Bronchial epithelial cell (primary cell): ENCODE data around the gene FRYL. TPM values are rescaled to one million over a fixed set of nuclear protein-coding genes. Genes with fewer than 3 reads are reported as not detected.

Experiments used
- DNase-seq: peaks from one replicate; pipeline ENCODE4 v3.0.0-alpha.2; 2010; ENCODE audit warnings: low read depth
- FAIRE-seq: peaks from 2 replicates; lab custom pipeline; 2011; peaks lifted over from hg19 to GRCh38; lab: Jason Lieb, UNC
- H3K27me3 ChIP-seq: 2 replicates; pipeline ENCODE4 v1.5.1; 2011; ENCODE audit warnings: low read length; ENCODE audit not compliant: control insufficient read depth, insufficient read depth
- H3K36me3 ChIP-seq: 2 replicates; pipeline ENCODE4 v1.5.1; 2011; ENCODE audit warnings: low read length; ENCODE audit not compliant: control insufficient read depth, insufficient read depth
- H3K4me3 ChIP-seq: 2 replicates; pipeline ENCODE4 v1.5.1; 2011; ENCODE audit warnings: mild to moderate bottlenecking, low read depth, low read length, control low read depth
- CTCF ChIP-seq: IDR thresholded peaks from 2 replicates; pipeline ENCODE4 v1.5.1; 2011; ENCODE audit warnings: mild to moderate bottlenecking, moderate library complexity, low read length, control low read depth, inconsistent platforms; ENCODE audit not compliant: insufficient read depth, severe bottlenecking
- total RNA-seq: library from RNA; depleted of rRNA; stranded (reverse); fragments of >200 nt; gene quantifications from 2 replicates; pipeline ENCODE4 v1.2.1, GENCODE V29; 2014

Gene FRYL
- total RNA-seq, 1 donor from 2014 or later = 43.2 TPM

- no peaks in the 10 kb centered on the region for H3K36me3 ChIP-seq
- no peak overlapping the region for H3K4me3 ChIP-seq
- no peak for TF ChIP-seq CTCF
- DNase-seq (no peak), FAIRE-seq (no peak)
- H3K27me3 ChIP-seq = no peaks in the 10 kb centered on the region
Observed at GRCh38 chr4:48604041-48604440, 176.0 kb downstream of the FRYL start.

- Histone ChIP-seq H3K27me3 (no peaks in the 10 kb centered on the region), H3K4me3 (no peak overlapping the region), H3K36me3 (no peaks in the 10 kb centered on the region)
- FAIRE-seq (no peak), DNase-seq (no peak)
- TF ChIP-seq CTCF = no peak
Observed at GRCh38 chr4:48603366-48604003, 176.6 kb downstream of the FRYL start.

- H3K36me3 ChIP-seq = no peaks in the 10 kb centered on the region
- no peak for FAIRE-seq
- H3K4me3 ChIP-seq = no peak overlapping the region
- TF ChIP-seq CTCF = no peak
- DNase-seq = peak; percentile 73
- no peaks in the 10 kb centered on the region for H3K27me3 ChIP-seq
Observed at GRCh38 chr4:48602763-48603162, 177.3 kb downstream of the FRYL start.

- no peak for FAIRE-seq
- Histone ChIP-seq H3K27me3 (no peaks in the 10 kb centered on the region), H3K36me3 (no peaks in the 10 kb centered on the region), H3K4me3 (no peak overlapping the region)
- peak; percentile 72 for DNase-seq
- TF ChIP-seq CTCF = no peak
Observed at GRCh38 chr4:48602222-48602621, 177.9 kb downstream of the FRYL start.

GRCh38 chr4:48596336-48596735 lies 183.7 kb downstream of the FRYL start:
- FAIRE-seq (no peak), DNase-seq (no peak)
- Histone ChIP-seq H3K4me3 (no peak overlapping the region), H3K27me3 (no peaks in the 10 kb centered on the region), H3K36me3 (no peaks in the 10 kb centered on the region)
- TF ChIP-seq CTCF = no peak

GRCh38 chr4:48594180-48594579 lies 185.9 kb downstream of the FRYL start:
- no peak for DNase-seq
- no peak overlapping the region for H3K4me3 ChIP-seq
- H3K27me3 ChIP-seq = no peaks in the 10 kb centered on the region
- TF ChIP-seq CTCF = no peak
- FAIRE-seq = no peak
- no peaks in the 10 kb centered on the region for H3K36me3 ChIP-seq
